CD4-positive, alpha-beta T cell treated with Interferon alpha-2 for 1 hour (primary cell): ENCODE measurements around the gene LMNA.
"Not testable (repeated sequence)": the region's sequence is repeated elsewhere in the genome, so short reads cannot be mapped to it uniquely, and the experiment has no call there.

Experiments used
- DNase-seq, 2 donors: peaks; one replicate each; pipeline ENCODE4 v3.0.0-alpha.2; 2020 to 2022

LMNA gene

DNA sequence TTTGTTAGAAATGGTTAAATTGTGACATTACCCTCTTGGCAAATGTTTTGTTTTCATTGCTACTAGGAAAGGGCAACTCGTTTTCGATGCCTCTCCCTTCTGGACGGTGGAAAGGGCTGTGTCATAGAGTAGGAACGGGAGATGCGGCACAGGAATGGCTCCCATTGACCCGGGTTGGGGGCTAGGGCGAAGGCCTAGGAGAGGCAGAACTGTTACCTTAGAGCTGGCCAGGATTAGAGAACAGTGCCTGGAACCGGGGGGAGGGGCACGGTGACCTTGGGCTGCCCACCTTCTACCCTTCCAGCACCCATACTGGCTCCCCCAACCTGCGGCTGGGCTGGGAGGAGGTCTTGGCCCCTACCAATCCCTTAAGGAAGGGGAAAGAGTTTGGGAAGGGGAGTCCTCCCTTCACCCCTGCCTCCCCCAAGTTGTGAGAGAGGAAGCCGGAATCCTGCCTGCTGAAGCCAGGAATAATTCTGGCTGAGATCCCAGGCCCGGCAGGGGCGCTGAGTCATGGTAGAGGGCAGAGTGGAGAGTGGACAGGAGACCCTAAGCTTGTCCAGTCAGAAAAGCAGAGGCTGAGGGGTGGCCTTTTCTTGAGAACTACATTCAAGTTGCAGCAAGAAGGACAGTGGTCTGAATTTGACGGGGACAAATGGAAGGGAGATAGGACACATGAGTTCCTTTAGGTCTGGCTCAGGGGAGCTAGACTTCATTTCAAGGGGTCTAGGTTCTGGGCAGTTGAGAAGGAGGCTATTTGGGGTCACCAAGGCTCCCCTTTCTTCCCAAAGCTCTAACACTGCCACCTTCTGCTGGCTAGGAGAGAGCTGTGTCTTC is 8.2 kb downstream of the LMNA start:
- peak in 1 of 2 donors; percentile 29 for DNase-seq

DNA sequence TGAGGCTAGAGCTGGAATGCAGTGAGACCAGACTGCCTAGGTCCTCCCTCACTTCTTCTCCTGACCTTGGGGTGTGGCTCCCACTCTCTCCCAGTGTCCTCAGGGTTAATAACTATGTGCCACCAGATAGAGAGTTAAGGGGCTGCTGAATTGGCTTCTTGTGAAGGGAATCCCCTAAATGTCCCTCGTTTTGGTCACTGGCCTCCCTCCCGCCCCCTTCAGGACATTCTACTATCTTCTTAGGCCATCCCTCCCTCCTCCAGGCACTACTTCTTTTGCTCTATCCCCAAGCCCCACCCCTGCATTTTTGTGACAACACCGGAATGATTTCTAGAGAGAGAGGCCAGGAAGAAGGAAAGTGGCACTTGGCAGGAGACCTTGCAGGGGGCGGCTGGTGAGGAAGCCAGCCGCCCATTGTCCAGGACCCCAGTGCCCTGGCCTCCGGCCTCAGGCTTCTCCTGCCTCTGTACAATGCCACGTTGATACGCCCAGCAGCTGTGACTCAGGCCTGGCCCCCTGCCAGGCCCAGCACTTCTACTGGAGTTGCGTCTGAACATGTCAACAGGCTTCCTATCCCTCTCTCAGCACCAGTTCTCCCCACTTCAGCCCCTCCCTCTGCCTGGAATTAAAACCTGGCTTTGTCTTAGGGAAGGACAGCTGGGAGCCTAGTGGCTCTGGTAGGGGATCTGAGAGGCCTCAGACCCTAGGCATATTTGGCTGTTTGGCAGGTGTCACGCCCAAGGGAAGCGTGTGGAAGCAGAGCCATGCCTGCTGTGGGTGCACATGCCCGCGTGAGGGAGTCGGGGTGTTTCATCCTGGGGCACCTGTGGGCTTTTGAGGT is 9.1 kb downstream of the LMNA start:
- DNase-seq: peak; percentile 64 to 70

DNA sequence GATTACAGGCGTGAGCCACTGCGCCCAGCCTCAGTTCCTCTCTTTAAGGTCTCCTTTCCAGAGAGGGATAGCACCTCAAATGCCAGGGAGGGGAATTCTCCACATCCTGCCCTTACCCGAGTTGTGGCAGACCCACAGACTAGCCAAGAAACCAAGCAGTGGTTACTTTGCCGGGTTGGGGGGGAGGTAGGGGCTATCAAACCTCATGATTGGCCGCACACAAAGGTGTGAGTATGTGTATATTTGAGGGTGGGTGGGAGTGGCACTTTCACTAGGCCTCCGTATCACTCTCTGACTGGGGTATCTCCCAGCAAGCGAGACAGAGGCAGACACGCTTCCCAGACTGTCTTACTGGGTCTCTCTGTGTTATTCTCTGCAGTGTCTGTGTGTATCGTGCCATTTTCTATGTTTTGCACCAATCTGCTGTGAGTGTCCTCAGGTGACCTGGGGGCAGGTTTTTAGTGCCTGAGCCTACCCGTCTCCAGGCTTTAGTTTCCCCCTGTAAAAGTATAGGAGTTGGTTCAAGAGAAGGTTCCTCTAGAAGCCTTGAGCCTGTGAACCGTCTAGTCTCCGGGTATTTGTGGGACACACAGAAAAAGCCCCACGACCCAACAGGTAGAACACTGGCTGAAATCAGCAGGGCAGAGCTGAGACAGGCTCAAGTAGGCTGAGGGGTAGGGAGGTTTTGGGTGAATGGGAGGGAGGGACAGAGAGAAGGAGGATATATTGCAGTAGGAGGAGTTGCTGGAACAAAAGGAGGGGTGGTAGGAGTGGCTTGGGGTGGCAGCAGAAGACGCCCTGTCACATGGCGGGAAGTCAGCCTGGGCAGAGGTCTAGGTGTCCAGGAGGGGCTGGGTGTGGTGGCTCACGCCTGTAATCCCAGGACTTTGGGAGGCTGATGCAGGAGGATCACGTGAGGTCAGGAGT is 10.3 kb downstream of the LMNA start:
- DNase-seq: peak in 1 of 2 donors; percentile 68

DNA sequence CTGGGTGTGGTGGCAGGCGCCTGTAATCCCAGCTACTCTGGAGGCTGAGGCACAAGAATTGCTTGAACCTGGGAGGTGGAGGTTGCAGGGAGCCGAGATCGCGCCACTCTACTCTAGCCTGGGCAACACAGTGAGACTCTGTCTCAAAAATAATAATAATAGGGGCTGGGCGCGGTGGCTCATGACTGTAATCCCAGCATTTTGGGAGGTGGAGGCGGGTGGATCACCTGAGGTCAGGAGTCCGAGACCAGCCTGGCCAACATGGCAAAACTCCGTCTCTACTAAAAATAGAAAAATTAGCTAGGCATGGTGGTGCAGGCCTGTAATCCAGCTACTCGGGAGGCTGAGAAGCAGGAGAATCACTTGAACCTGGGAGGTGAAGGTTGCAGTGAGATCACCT is 11.0 kb downstream of the LMNA start:
- DNase-seq: not testable (repeated sequence)

DNA sequence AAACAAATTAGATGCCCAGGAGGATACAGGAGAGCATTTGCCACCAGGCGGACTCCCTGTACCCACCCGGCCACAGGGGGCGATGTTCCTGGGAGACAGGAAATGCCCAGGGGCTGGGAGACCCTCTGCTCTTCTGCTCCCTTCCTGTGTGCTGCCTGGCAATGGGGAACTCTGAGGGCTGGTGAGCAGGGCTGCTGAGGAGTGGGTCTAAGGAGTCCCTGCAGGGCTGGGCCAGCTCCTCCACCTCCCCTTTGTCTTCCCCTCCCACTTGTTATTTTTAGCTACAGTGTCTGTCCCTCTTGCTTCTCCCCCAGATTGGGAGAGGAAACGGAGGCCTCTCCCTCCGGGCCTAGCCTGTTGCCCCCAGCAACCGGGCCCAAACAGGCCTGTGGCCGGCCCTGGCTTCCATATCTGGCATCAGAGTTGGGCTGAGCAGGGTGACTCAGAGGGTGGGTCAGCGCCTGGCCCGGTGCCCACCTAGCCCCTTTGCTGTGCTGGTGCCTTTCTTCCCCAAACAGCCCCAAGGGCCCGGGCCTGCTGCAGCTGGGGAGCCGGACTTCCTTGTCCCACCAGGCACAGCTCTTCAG is 11.6 kb downstream of the LMNA start:
- peak; percentile 77 to 79 for DNase-seq

DNA sequence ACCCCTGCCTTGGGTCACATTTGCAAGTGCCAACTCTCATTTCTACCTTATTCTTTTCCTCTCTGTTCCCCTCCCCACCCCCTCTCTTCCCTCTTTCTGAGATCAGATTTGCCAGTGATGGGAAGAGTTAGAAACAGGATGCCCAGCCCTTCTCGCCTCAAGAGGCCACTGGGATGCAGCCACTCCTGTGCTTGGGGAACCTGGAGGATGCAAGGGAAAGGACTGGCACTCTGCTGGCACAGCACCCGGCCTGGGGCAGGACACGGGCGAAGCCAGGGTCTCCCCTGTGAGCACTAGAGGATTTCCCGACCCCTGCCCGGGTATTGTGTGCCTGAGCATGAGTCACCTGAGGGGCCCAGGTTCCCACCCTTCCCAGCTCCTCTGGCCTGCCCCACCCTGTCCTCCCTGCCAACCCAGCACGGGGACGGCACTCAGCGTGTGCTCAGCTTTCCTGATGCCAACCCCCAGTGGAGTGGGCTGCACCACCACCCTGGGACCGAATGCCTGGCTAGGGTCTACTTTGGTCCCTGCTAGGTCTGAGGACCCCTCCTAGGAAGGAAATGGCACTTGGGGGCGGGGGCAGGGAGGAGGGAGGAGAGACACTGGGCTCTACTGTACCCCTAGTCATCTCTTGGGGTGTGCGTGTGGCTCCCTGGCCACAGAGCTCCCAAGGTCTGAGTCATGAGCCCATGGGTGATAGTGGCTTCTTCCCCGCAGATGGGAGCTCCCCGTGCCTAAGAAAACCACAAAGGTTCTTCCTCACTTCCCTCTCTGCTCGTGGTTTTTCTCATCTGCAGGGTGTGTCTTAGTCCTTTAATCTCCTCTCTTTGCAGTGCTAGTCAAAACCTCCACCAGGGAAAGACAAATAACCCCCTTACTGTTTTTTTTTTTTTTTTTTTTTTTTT is 12.4 kb downstream of the LMNA start:
- peak; percentile 85 to 89 for DNase-seq

DNA sequence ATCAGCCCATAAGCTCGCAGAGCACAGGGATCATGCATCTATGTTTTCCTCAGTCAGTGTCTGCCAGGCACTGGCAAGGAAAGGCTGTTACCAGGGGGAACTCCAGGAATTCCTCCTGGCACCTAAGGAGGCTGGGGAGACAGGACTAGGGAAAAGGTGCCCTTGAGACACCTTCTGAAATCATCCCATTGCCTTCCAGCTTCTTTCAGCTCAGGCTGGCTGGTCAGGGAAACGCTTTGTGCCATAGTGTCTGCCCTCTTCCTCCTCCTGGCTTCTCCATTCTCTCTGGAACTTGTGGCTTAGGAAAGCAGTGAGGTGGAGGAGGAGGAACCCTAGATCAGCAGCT is 13.8 kb downstream of the LMNA start:
- DNase-seq: no peak

DNA sequence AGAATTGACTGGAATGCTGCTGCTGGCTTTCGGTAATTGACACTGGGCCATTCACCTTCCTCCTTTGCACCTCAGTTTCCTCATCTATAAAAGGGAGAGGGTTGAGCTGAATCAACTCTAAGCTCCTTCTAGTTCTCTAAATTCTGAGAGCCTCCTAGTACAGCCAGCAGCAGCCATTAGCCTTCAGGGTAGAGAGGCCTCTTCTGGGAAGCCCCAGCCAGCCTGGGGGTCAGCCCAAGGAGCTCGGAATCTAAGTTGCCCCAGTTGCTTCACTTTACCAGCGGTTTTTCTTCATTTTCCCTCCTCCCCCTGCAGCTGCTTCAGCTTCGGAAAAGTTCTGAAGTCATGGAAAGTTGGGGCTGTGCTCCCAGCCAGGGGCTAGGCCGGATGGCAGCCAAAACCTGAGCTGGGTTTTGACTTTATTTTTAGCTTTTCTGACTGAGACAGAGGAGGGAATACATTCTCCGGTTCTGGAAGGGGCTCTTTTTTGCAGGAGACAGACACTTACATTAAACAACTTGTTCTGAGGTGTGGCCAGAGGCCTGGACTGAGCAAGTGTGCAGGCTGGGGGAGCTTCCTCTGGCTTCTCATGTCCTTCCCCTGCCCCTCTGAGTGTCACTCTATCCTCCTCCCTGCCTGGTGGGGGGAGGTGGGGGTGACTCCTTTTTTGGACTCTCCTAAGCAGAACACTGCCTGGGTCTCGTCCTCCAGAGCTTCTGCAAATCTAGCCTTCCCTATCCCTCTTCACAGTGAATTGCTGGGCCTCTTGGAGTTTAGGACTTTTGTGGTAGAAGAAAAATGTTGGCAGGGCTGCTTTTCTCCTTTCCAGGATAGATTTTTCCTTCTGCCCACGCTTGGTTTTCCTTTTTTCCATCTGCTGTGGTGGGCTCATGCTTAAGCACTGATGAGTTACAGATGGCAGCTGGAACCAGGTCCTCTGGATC is 14.4 kb downstream of the LMNA start:
- no peak for DNase-seq

DNA sequence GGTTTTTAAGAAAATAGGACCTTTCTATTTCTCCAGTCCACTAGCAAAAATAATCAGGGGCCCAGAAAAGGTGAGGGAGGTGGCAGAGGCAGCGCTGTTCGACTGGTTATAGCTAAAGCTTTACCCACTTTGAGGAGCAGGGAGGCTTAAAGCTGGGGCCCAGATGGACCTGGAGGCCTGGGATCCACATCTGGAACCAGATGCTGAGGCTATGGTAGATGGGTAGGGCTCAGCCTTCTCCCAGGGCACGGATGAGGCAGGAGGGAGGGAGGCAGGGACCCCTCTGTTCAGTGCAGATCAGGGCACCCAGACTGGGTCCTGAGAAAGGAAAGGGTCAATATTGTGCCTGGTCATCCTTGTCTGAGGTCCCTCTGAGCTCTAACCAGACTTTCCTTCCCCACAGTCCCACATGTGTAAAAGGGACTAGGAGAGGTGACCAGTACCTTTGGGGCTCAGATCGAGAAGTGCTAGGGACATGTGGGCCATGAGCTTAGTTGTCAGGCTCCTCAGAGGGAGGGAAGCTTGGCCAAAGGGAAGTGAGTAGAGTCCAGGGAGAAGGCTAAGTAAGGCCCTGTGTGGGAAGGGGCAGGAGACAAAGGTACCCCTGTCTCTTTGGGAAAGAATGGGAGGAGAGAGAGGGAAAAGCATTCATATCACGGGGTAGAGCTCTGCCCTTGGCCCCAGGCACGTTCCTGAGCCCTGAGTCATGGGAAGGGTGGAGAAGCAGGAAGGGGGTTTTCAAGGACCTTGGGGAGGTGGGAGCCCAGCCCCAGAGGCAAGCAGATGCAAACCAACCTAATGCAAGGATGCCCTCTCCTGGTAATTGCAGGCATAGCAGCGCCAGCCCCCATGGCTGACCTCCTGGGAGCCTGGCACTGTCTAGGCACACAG is 15.4 kb downstream of the LMNA start:
- DNase-seq: peak; percentile 76 to 82

DNA sequence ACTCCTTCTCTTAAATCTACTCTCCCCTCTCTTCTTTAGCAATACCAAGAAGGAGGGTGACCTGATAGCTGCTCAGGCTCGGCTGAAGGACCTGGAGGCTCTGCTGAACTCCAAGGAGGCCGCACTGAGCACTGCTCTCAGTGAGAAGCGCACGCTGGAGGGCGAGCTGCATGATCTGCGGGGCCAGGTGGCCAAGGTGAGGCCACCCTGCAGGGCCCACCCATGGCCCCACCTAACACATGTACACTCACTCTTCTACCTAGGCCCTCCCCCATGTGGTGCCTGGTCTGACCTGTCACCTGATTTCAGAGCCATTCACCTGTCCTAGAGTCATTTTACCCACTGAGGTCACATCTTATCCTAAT is 16.0 kb downstream of the LMNA start:
- DNase-seq: no peak

DNA sequence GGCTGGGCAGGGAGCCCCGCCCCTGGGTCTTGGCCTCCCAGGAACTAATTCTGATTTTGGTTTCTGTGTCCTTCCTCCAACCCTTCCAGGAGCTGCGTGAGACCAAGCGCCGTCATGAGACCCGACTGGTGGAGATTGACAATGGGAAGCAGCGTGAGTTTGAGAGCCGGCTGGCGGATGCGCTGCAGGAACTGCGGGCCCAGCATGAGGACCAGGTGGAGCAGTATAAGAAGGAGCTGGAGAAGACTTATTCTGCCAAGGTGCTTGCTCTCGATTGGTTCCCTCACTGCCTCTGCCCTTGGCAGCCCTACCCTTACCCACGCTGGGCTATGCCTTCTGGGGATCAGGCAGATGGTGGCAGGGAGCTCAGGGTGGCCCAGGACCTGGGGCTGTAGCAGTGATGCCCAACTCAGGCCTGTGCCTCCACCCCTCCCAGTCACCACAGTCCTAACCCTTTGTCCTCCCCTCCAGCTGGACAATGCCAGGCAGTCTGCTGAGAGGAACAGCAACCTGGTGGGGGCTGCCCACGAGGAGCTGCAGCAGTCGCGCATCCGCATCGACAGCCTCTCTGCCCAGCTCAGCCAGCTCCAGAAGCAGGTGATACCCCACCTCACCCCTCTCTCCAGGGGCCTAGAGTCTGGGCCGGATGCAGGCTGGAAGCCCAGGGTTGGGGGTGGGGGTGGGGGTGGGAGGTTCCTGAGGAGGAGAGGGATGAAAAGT is 20.4 kb downstream of the LMNA start:
- DNase-seq: no peak

DNA sequence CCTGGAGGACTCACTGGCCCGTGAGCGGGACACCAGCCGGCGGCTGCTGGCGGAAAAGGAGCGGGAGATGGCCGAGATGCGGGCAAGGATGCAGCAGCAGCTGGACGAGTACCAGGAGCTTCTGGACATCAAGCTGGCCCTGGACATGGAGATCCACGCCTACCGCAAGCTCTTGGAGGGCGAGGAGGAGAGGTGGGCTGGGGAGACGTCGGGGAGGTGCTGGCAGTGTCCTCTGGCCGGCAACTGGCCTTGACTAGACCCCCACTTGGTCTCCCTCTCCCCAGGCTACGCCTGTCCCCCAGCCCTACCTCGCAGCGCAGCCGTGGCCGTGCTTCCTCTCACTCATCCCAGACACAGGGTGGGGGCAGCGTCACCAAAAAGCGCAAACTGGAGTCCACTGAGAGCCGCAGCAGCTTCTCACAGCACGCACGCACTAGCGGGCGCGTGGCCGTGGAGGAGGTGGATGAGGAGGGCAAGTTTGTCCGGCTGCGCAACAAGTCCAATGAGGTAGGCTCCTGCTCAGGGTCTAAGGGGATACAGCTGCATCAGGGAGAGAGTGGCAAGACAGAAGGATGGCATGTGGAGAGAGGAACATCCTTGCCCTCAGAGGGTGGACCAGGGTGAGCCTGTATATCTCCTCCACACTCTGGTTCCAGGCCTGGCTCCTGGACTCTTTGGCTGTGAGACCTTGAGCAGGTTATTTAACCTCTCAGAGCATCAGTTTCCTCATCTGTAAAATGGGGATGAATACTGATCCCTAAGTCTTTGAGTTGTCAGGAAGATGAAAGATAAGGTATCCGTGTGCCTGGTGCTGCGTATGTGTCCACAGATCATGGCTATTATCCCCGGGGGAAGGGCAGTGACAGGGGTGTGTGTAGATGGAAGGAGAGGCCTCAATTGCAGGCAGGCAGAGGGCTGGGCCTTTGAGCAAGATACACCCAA is 21.7 kb downstream of the LMNA start:
- DNase-seq: peak in 1 of 2 donors; percentile 32

DNA sequence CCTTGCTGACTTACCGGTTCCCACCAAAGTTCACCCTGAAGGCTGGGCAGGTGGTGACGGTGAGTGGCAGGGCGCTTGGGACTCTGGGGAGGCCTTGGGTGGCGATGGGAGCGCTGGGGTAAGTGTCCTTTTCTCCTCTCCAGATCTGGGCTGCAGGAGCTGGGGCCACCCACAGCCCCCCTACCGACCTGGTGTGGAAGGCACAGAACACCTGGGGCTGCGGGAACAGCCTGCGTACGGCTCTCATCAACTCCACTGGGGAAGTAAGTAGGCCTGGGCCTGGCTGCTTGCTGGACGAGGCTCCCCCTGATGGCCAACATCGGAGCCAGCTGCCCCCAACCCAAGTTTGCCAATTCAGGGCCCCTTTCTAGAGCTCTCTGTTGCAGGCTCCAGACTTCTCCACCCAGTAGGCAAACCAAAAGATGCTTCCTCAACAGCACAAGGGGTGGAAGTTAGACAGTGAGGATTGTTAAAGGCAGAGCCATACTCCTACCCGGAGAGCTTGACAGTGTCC is 22.5 kb downstream of the LMNA start:
- no peak for DNase-seq

DNA sequence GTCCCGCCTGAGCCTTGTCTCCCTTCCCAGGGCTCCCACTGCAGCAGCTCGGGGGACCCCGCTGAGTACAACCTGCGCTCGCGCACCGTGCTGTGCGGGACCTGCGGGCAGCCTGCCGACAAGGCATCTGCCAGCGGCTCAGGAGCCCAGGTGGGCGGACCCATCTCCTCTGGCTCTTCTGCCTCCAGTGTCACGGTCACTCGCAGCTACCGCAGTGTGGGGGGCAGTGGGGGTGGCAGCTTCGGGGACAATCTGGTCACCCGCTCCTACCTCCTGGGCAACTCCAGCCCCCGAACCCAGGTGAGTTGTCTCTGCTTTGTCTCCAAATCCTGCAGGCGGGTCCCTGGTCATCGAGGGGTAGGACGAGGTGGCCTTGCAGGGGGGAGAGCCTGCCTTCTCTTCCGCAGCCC is 24.0 kb downstream of the LMNA start:
- DNase-seq: peak in 1 of 2 donors; percentile 27

DNA sequence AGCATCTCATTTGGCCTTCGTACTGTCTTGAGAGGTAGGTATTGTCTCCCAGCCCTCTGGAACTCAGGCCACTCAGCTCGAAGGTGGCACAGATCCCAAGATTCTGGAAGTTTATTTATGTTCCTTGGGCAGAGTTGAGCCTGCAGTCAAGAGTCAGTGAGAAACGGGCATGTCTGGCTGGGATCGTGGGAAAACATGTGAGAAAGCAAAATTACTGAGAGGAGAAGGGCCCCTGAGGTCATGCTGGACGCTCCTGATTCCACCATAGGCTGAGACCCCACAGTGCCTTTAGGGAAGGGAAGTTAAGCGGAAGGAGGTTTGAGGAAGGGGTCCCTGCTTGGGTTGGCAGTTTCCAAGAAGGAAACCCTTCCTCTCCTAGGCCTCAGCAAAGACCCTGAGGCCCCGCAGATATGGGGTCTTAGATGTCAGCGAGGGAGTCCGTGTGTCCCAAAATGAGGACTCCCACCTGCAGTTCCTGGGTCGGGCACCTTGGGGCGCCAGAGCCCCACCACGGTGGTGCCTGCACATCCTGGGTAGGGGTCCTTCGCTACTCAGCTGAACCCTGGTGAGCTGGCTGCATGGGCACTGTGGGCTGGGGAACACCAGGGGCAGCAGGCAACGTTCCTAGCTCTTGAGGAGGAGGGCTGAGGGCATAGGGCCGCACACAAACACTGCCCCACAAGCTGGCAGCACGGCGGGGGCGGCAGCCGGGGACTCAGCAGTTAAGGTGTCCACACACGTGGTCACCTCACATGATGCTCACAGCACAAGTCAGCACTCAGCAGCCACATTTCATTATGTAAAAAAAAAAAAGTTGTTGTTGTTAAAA is 26.6 kb downstream of the LMNA start:
- DNase-seq: peak in 1 of 2 donors; percentile 53
